Measurements from ENCODE around the gene ACBD5.

Gene ACBD5

GRCh38 chr10:27150261-27150660 is 90.3 kb downstream of the ACBD5 start:
- no peak for DNase-seq

- no peak for DNase-seq
These were observed 92.9 kb downstream of the ACBD5 start for GRCh38 chr10:27147701-27148100.

- no peak for DNase-seq
These were observed 94.7 kb downstream of the ACBD5 start for GRCh38 chr10:27145937-27146336.

Data from NCI-H748 treated with DMSO at 0.1 percent for 48 hours (cell line).